ENCODE measurements around the gene CAPN1.
"Not testable (repeated sequence)": the region's sequence is repeated elsewhere in the genome, so short reads cannot be mapped to it uniquely, and the experiment has no call there.

GRCh38 chr11:65248184-65248710 lies 66.5 kb downstream of the CAPN1 start:
- not testable (repeated sequence) for TF ChIP-seq CTCF (IDR thresholded peaks at IDR 0.05; ENCODE audit: low read length); EZH2 (optimal IDR thresholded peaks at IDR 0.05; ENCODE audit: low read depth, low read length); EZH2phosphoT487 (IDR thresholded peaks at IDR 0.05; ENCODE audit: low read length)

Data from MM.1S (cell line).